HEK293 (cell line): ENCODE results near the gene HBEGF.

Experiments
- CTCF ChIP-seq: fragments of 450-650 bp; formaldehyde crosslinking; IDR thresholded peaks from 2 replicates; pipeline ENCODE4 v1.5.1; 2016; ENCODE audit warnings: missing biosample characterization, missing genetic modification characterization
- KLF9 ChIP-seq: fragments of 450-650 bp; formaldehyde crosslinking; IDR thresholded peaks from 2 replicates; pipeline ENCODE4 v1.5.1; 2016; ENCODE audit warnings: missing biosample characterization, missing genetic modification characterization, low read depth
- MEIS1 ChIP-seq: sonication (generic); formaldehyde crosslinking; IDR thresholded peaks from 2 replicates; pipeline ENCODE4 v1.8.1; 2022; ENCODE audit warnings: missing genetic modification reagents, mild to moderate bottlenecking, borderline replicate concordance
- REST ChIP-seq: fragments of 450-650 bp; formaldehyde crosslinking; IDR thresholded peaks from 2 replicates; pipeline ENCODE4 v1.5.1; 2016; ENCODE audit warnings: missing biosample characterization, missing genetic modification characterization
- YY1 ChIP-seq: fragments of 450-650 bp; formaldehyde crosslinking; IDR thresholded peaks from 2 replicates; pipeline ENCODE4 v1.5.1; 2018; ENCODE audit warnings: missing biosample characterization, missing genetic modification characterization
- ZNF2 ChIP-seq: fragments of 450-650 bp; formaldehyde crosslinking; IDR thresholded peaks from 2 replicates; pipeline ENCODE4 v1.5.1; 2016; ENCODE audit warnings: missing biosample characterization, missing genetic modification characterization
- ZNF324 ChIP-seq: fragments of 450-650 bp; formaldehyde crosslinking; IDR thresholded peaks from 2 replicates; pipeline ENCODE4 v1.5.1; 2016; ENCODE audit warnings: missing biosample characterization, missing genetic modification characterization
- ZNF362 ChIP-seq: fragments of 450-650 bp; formaldehyde crosslinking; IDR thresholded peaks from 2 replicates; pipeline ENCODE4 v1.5.1; 2016; ENCODE audit warnings: missing biosample characterization, missing genetic modification characterization
- ZNF433 ChIP-seq: fragments of 450-650 bp; formaldehyde crosslinking; IDR thresholded peaks from 2 replicates; pipeline ENCODE4 v1.5.1; 2016; ENCODE audit warnings: missing biosample characterization, missing genetic modification characterization, low read depth
- ZNF561 ChIP-seq: fragments of 450-650 bp; IDR thresholded peaks from 2 replicates; pipeline ENCODE4 v1.5.1; 2018; ENCODE audit warnings: missing biosample characterization, missing genetic modification characterization, borderline replicate concordance
- ZNF792 ChIP-seq: fragments of 450-650 bp; formaldehyde crosslinking; IDR thresholded peaks from 2 replicates; pipeline ENCODE4 v1.5.1; 2016; ENCODE audit warnings: missing biosample characterization, missing genetic modification characterization

- TF ChIP-seq MEIS1 (CRISPR knock-in tag) (no peak), ZNF561 (tag by site-specific recombination) (no peak), ZNF433 (tag by site-specific recombination) (no peak), ZNF792 (no peak), ZNF324 (tag by site-specific recombination) (no peak), CTCF (tag by site-specific recombination) (no peak), REST (tag by site-specific recombination) (no peak), YY1 (no peak), KLF9 (tag by site-specific recombination) (no peak), ZNF362 (no peak), ZNF2 (tag by site-specific recombination) (no peak)
Observed at GRCh38 chr5:140366589-140367255, 20.3 kb upstream of the HBEGF start.
